ENCODE results near the gene NTF4. TPM values are rescaled to one million over a fixed set of nuclear protein-coding genes. Genes with fewer than 3 reads are reported as not detected.
"Not testable (repeated sequence)": the region's sequence is repeated elsewhere in the genome, so short reads cannot be mapped to it uniquely, and the experiment has no call there.

NTF4 gene
- total RNA-seq, 4 donors from 2014 or later, result 0.33 TPM; not detected in 3

- intact Hi-C loops (cut with DNase I), result no loop called here
- Histone ChIP-seq H3K4me1 (peaks cover 0 to 8% of the 10 kb centered on the region in 2 donors), H3K4me3 (replicated peaks in 1 of 3) (no peak overlapping the region), H3K36me3 (no peaks in the 10 kb centered on the region), H3K27me3 (no peaks in the 10 kb centered on the region), H3K27ac (no peak overlapping the region), H3K9me3 (no peaks in the 10 kb centered on the region)
- WGBS, 2 donors, result 100% methylated on average over 1 of the region's 1 CpG
- TF ChIP-seq POLR2A (IDR thresholded peaks at IDR 0.05) (no peak), CTCF (IDR thresholded peaks at IDR 0.05) (no peak)
- no peak for DNase-seq
Observed at GRCh38 chr19:49081273-49081672, 16.7 kb upstream of the NTF4 start.

- intact Hi-C loops (cut with DNase I), result no loop called here
- TF ChIP-seq POLR2A (IDR thresholded peaks at IDR 0.05), result no peak
- TF ChIP-seq CTCF (IDR thresholded peaks at IDR 0.05), result no peak
- no peaks in the 10 kb centered on the region for H3K36me3 ChIP-seq
- WGBS, 2 donors, result 67 to 85% methylated on average over 4 of the region's 4 CpGs
- no peak overlapping the region for H3K4me3 ChIP-seq (replicated peaks in 1 of 3)
- H3K9me3 ChIP-seq, result no peaks in the 10 kb centered on the region
- no peaks in the 10 kb centered on the region for H3K27me3 ChIP-seq
- H3K27ac ChIP-seq, result no peak overlapping the region
- no peak for DNase-seq
- peaks cover 0 to 5% of the 10 kb centered on the region in 2 donors for H3K4me1 ChIP-seq
Observed at GRCh38 chr19:49080392-49080791, 15.8 kb upstream of the NTF4 start.

GRCh38 chr19:49074869-49075268, 10.3 kb upstream of the NTF4 start:
- Histone ChIP-seq H3K4me1 (peaks cover 4 to 11% of the 10 kb centered on the region in 2 donors), H3K27me3 (peaks cover 11% of the 10 kb centered on the region)
- intact Hi-C loops (cut with DNase I); H3K4me3 ChIP-seq (replicated peaks in 1 of 3); H3K36me3 ChIP-seq; H3K9me3 ChIP-seq; H3K27ac ChIP-seq: not testable (repeated sequence)
- peak; percentile 46 to 92 (median 83) for TF ChIP-seq CTCF (IDR thresholded peaks at IDR 0.05)
- 6 to 10% methylated on average over 5 to 9 of the region's 9 CpGs for WGBS, 2 donors
- peak; percentile 93 for DNase-seq

GRCh38 chr19:49073514-49074378, 9.1 kb upstream of the NTF4 start:
- no peak for TF ChIP-seq CTCF (IDR thresholded peaks at IDR 0.05)
- intact Hi-C loops (cut with DNase I), result no loop called here
- no peaks in the 10 kb centered on the region for H3K9me3 ChIP-seq
- H3K27ac ChIP-seq, result no peak overlapping the region
- peaks cover 11% of the 10 kb centered on the region for H3K27me3 ChIP-seq
- no peak overlapping the region for H3K4me3 ChIP-seq (replicated peaks in 1 of 3)
- 60 to 68% methylated on average over 23 of the region's 23 CpGs for WGBS, 2 donors
- peaks cover 4 to 11% of the 10 kb centered on the region in 2 donors for H3K4me1 ChIP-seq
- no peak for DNase-seq
- no peaks in the 10 kb centered on the region for H3K36me3 ChIP-seq

GRCh38 chr19:49071860-49072547, 7.4 kb upstream of the NTF4 start:
- TF ChIP-seq CTCF (IDR thresholded peaks at IDR 0.05), result no peak
- TF ChIP-seq POLR2A (IDR thresholded peaks at IDR 0.05), result no peak
- Histone ChIP-seq H3K4me3 (replicated peaks in 1 of 3) (no peak overlapping the region), H3K27me3 (peaks cover 11% of the 10 kb centered on the region), H3K9me3 (no peaks in the 10 kb centered on the region), H3K4me1 (peaks cover 4 to 11% of the 10 kb centered on the region in 2 donors), H3K27ac (no peak overlapping the region), H3K36me3 (no peaks in the 10 kb centered on the region)
- DNase-seq, result no peak
- WGBS, 2 donors, result 3 to 10% methylated on average over 4 to 58 of the region's 93 CpGs
- intact Hi-C loops (cut with DNase I), result no loop called here

All from thyroid gland (tissue), 4 donors.